Renal cortical epithelial cell (primary cell): ENCODE measurements around the gene PEX11G. TPM values are rescaled to one million over a fixed set of nuclear protein-coding genes. Genes with fewer than 3 reads are reported as not detected.
"Not testable (repeated sequence)": the region's sequence is repeated elsewhere in the genome, so short reads cannot be mapped to it uniquely, and the experiment has no call there.

ENCODE experiments used
- DNase-seq: peaks from one replicate; pipeline ENCODE4 v3.0.0-alpha.2; 2011; ENCODE audit warnings: low read depth
- total RNA-seq: library from RNA; depleted of rRNA; stranded (reverse); fragments of >200 nt; gene quantifications from 2 replicates; pipeline ENCODE4 v1.2.3, GENCODE V29; 2014

The PEX11G gene
- total RNA-seq, 1 donor from 2014 or later = 5.2 TPM

- DNase-seq = no peak
Measured at GRCh38 chr19:7467009-7467989, 21.5 kb downstream of the PEX11G start.

- no peak for DNase-seq
Measured at GRCh38 chr19:7463575-7463974, 25.3 kb downstream of the PEX11G start.

GRCh38 chr19:7461841-7462629 lies 26.8 kb downstream of the PEX11G start:
- DNase-seq = no peak

DNA sequence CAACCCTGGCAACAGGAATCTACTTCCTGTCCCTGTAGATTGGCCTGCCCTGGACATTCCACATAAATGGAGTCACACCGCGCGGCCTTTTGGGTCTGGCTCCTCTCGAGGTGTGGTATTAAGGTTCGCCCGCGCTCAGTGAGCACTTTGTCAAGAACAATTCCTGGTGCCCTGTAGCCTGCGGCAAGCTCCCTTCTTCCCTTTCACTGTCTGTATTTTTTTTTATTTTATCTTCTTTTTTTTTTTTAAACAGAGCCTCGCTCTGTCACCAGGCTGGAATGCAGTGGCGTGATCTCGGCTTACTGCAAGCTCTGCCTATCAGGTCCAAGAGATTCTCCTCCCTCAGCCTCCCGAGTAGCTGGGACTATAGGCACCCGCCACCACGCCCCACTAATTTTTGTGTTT lies 28.3 kb downstream of the PEX11G start:
- peak; percentile 61 for DNase-seq

DNA sequence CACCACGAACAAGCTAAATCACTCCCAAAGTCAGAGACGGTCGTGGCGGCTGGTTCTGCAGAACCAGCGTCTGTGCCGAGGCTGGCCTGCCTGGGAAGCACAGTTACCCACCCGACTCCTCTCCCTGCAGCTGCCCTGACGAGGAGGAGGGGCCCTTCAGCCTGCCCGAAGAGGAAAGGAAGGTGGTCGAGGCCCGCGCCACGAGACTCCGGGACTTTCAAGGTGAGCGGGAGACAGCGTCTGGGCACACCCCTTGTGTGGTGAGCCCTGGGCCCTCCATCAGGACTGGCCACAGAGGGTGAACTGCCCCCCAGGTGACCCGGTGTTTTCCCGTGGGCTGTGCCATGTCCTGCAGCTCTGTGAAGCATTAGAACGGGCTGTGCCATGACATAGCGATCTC lies 29.1 kb downstream of the PEX11G start:
- DNase-seq = no peak

DNA sequence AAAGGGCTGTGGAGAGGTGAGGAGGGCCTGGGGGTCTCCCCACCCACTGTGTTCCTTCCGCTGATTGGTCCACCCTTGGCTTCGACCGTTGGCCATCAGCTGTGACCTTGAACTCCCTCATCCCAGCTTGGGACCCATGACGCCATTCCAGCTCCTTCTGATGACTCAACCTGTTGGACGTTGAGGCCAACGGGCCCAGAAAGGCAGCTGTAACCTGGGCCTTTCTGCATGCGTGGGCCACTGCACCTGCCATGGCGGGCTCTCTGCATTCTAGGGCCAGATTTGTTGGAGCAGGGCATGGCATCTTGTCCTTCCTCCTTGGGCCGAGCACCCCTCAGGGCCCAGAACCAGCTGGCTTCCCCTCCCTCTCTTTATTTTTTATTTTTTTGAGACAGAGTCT lies 30.2 kb downstream of the PEX11G start:
- DNase-seq = no peak

GRCh38 chr19:7456964-7457541 lies 31.8 kb downstream of the PEX11G start:
- no peak for DNase-seq

DNA sequence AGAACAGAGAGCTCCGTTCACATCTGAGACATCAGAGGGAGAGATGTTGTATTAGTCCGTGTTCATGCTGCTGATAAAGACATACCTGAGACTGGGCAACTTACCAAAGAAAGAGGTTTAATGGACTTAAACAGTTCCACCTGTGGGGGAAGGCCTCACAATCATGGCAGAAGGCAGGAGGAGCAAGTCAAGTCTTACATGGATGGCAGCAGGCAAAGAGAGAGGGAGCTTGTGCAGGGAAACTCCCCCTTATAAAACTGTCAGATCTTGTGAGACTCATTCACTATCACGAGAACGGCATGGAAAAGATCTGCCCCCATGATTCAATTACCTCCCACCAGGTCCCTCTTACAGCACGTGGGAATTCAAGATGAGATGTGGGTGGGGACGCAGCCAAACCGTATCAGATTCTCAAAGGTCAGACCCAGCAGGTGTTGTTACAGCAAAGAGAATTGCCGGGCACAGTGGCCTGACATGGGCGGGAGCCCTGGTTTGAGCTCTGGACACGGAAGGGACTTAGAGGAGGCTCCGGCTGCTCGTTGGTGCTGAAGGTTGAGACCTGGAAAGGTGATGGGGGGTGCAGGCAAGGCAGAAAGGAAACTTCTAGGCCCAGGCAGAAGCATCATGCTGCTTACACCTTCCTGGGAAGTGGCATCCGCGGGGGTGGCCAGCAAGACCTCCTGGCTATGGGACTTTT lies 33.1 kb downstream of the PEX11G start:
- DNase-seq = no peak

DNA sequence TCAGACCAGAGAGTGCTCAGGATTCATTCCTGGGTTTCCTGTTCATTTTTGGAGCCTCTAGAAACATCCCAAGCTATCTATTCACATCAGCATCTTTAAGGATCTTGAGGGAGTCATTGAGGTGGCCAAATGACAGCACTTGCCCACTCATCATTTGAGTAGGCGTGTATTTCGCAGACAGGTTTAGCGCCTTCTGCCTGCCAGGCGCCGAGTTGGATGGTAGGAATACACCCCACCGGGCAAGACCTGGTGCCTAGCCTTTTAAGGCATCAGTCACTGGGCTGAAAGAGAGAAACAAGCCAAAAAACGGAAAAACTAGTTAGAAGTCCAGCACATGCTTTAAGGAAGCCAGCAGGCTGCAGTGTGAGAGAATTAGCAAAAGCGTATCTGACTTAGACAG lies 33.8 kb downstream of the PEX11G start:
- DNase-seq = no peak

GRCh38 chr19:7450243-7451223 lies 38.3 kb downstream of the PEX11G start:
- peak; percentile 41 for DNase-seq

DNA sequence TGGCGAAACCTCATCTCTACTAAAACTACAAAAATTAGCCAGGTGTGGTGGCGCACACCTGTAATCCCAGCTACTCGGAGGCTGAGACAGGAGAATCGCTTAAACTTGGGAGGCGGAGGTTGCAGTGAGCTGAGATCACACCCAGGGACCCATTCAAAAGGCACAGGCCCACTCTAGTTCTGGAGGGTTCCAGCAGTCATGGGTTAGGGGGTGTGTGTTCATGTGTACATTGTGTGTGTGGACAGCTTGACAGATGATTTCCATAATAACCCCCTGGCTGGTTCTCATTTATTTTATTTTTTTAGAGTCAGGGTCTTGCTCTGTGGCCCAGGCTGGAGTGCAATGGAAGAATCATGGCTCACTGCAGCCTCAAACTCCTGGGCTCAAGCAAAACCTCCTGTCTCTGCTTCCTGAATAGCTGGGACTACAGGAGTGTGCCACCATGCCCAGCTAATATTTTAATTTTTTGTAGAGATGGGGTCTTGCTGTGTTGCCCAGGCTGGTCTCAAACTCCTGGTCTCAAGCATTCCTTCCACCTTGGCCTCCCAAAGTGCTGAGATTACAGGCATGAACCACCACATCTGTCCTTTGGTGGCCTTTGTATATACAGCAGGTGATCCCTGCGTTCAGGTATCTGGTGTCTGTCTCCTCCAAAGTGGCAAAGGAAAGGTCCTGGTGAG lies 39.3 kb downstream of the PEX11G start:
- not testable (repeated sequence) for DNase-seq

- no peak for DNase-seq
Measured at GRCh38 chr19:7447648-7448047, 41.2 kb downstream of the PEX11G start.

DNA sequence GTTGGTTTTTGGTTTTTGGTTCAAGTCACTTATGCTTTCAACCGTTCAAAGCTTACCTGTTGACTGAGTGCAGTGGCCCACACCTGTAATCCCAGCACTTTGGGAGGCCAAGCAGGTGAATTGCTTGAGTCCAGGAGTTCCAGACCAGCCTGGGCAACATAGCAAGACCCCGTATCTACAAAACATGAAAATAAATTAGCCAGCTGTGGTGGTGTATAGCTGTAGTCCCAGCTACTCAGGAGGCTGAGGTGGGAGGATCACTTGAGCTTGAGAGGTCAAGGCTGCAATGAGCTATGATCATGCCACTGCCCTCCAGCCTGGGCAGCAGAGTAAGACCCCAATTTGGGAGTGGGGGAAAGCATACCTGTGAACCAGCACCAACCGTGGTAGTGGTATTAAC lies 43.7 kb downstream of the PEX11G start:
- DNase-seq = no peak

DNA sequence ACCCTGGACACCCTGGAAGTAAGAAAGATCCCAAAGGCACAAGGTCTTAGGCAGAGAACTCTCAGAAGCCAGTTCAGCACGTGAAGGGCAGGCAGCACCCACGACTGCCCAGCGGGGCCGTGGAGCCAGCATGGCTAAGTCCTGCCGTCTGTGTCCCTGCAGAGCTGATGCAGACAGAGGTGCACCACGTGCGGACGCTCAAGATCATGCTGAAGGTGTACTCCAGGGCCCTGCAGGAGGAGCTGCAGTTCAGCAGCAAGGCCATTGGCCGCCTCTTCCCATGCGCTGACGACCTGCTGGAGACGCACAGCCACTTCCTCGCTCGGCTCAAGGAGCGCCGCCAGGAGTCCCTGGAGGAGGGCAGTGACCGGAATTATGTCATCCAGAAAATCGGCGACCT lies 44.8 kb downstream of the PEX11G start:
- DNase-seq = no peak

DNA sequence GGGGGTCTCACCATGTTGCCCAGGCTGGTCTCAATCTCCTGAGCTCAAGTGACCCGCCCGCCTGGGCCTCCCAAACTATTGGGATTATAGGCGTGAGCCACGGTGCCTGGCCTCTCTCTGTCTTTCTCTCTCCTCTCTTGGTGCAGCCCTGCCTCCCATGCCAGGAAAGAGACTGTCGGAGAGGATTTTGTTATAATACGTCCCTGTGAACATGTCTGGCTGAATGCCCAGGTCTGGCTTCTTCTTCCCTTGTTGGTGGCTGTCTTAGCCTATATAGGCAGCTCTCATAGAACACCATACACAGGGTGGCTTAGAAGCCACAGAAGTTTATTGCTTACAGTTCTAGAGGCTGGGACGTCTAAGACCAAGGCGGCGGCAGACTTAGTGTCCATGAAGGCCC lies 46.4 kb downstream of the PEX11G start:
- no peak for DNase-seq

DNA sequence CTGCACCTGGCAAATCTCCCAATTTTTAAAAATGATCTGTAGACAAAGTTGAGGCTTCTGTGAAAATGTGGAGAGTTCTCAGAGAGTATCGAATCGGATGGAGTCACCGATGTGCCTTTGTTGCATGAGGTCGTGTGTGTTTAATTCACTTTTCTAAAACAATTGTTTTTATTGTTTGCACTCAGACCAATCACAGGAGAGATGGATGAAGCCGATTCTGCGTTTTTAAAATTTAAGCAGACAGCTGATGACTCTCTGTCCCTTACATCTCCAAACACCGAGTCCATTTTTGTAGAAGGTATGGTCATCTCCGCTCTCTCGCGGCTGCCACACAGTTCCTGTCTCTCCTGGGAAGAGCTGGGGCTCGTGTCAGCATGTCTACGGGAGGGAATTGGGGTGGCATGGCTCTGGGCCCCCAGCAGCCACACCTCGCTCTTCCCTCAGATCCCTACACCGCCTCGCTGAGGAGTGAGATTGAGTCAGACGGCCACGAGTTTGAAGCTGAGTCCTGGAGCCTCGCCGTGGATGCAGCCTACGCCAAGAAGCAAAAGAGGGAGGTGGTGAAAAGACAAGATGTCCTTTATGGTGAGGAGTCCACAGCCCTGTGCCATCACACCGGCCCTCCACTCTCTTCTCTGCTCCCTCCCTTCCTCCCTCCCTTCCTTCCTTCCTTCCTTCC lies 47.2 kb downstream of the PEX11G start:
- DNase-seq = no peak

DNA sequence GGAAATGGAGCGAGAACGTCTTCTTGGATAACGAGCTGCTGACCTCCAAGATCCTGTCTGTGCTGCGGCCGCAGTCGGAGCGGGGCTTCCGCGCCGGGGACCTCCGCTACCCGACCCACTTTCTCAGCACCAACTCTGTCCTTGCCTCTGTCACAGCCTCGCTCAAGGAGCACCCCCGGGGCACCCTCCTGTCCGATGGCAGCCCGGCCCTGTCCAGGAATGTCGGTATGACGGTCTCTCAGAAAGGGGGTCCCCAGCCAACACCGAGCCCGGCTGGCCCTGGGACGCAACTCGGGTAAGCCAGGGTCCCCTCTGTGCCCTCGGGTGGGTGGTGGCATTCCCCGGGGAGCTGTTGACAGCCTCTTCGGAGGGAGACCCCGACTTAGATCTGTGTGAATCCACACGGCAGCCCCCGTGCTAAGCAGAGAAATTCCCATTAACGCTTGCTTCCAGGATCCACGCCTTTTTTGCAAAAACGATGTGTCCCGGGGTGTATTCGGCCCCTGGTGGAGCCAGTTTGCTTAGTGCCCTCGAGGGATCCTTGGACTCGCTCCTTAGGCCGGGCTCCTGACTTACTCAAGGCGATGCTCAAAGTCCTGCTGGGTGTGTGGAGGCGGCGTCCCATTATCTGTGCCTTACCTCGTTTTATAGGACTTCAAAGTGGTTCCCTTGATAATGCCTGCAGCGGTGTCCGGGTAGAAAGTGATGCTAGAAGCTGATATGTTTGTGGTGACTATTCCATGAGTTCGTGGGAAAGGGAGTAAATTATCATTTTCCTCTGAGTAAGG lies 48.5 kb downstream of the PEX11G start:
- no peak for DNase-seq

GRCh38 chr19:7435586-7435985 lies 53.2 kb downstream of the PEX11G start:
- no peak for DNase-seq

DNA sequence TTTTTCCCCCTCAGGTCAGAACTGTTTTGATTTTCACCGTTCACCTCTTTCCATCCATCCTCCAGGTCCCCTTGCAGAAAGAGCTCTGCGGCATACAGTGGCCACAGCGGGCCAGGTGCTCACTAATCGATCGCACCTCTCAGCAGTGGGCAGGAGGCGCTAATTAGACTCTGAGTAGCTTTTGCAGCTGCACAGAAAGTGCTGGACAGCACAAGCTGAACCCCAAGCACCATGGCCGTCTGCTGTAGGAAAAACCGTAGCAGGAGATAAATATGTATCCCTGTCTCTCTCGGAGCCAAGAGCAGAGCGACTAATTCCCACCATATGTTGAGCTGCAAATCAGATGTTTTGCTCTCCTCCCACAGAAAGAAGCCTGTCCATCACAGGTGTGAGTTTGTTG lies 54.4 kb downstream of the PEX11G start:
- DNase-seq = no peak
